CD4-positive, alpha-beta T cell (primary cell): ENCODE data around the gene CPM. TPM values are rescaled to one million over a fixed set of nuclear protein-coding genes. Genes with fewer than 3 reads are reported as not detected.

Experiments
- ATAC-seq: fragments of 200-7000 bp; cut with Tn5 transposase; one replicate; pipeline ENCODE4 v1.10.0; 2022; ENCODE audit warnings: mild to moderate bottlenecking; ENCODE audit not compliant: poor library complexity
- CTCF ChIA-PET: fragments of 350-600 bp; sonication (Branson Sonifier 250); formaldehyde crosslinking; loops from one replicate; lab custom pipeline; 2021; ENCODE audit warnings: antibody characterized with exemption, inconsistent platforms; lab: Charles Lee
- POLR2A ChIA-PET: fragments of 350-600 bp; sonication (Branson Sonifier 250); formaldehyde crosslinking; loops from one replicate; lab custom pipeline; 2021; ENCODE audit warnings: antibody characterized with exemption, inconsistent platforms; lab: Charles Lee
- DNase-seq, 14 experiments: peaks; one replicate each; pipeline ENCODE4 v3.0.0-alpha.2; 2013 to 2020; ENCODE audit warnings: mixed read lengths in 2 of 14
- H3K27ac ChIP-seq, 2 donors: one replicate each; pipeline versions ENCODE4 v1.5.1 to v1.7.0; 2013; ENCODE audit warnings: low read length in 2 of 2, low read depth in 1 of 2, mild to moderate bottlenecking in 1 of 2
- H3K27me3 ChIP-seq, 2 experiments: 1 replicate in 1 of 2; 2 replicates in 1 of 2; pipeline versions ENCODE4 v1.6.1 to v1.7.0; 2013; ENCODE audit warnings: low read length in 2 of 2, control low read depth in 1 of 2, mild to moderate bottlenecking in 1 of 2, moderate library complexity in 1 of 2; ENCODE audit not compliant: insufficient read depth in 2 of 2, control insufficient read depth in 1 of 2
- H3K36me3 ChIP-seq: one replicate; pipeline ENCODE4 v1.6.1; 2013; ENCODE audit warnings: low read length, control low read depth; ENCODE audit not compliant: insufficient read depth
- H3K4me1 ChIP-seq: one replicate; pipeline ENCODE4 v1.6.1; 2013; ENCODE audit warnings: low read length, control low read depth; ENCODE audit not compliant: insufficient read depth
- H3K4me3 ChIP-seq: one replicate; pipeline ENCODE4 v1.5.1; 2013; ENCODE audit warnings: mild to moderate bottlenecking, low read length, moderate library complexity
- H3K9me3 ChIP-seq, 2 experiments: 1 replicate in 1 of 2; 2 replicates in 1 of 2; pipeline versions ENCODE4 v1.6.1 to v1.7.0; 2013; ENCODE audit warnings: low read length in 2 of 2, mild to moderate bottlenecking in 2 of 2, control low read depth in 1 of 2, moderate library complexity in 1 of 2; ENCODE audit not compliant: control insufficient read depth in 1 of 2, insufficient read depth in 1 of 2
- H3K27ac Mint-ChIP-seq: one replicate; pipeline ENCODE4 v1.8.0; 2020; ENCODE audit warnings: mixed read lengths
- H3K27me3 Mint-ChIP-seq: one replicate; pipeline ENCODE4 v1.8.0; 2021; ENCODE audit warnings: mixed read lengths
- H3K36me3 Mint-ChIP-seq: one replicate; pipeline ENCODE4 v1.8.0; 2021; ENCODE audit warnings: low read depth, mixed read lengths
- H3K4me1 Mint-ChIP-seq: one replicate; pipeline ENCODE4 v1.8.0; 2021; ENCODE audit warnings: low read depth, mixed read lengths
- H3K4me3 Mint-ChIP-seq: one replicate; pipeline ENCODE4 v1.8.0; 2020; ENCODE audit warnings: mild to moderate bottlenecking, mixed read lengths
- H3K9me3 Mint-ChIP-seq: one replicate; pipeline ENCODE4 v1.8.0; 2020; ENCODE audit warnings: mixed read lengths
- intact Hi-C, 2 experiments: fragments of 100-400 bp; cut with DNase I in 1 of 2; cut with micrococcal nuclease in 1 of 2; formaldehyde crosslinking; loops; one replicate each; pipeline versions ENCODE4 v1.15.1 to v1.9.0; 2023 to 2025; cut with DNase I, micrococcal nuclease
- total RNA-seq, 174 experiments: library from RNA in 2 of 174; stranded (reverse) in 2 of 174; gene quantifications; one replicate each; pipeline ENCODE4 v1.2.3 and lab custom pipeline; 2021 to 2026
- TF ChIP-seq, protein P1 (sequence below): fragments of 200-600 bp; IDR thresholded peaks from one replicate; pipeline ENCODE4 v1.8.0; 2022; ENCODE audit warnings: antibody characterized with exemption, mild to moderate bottlenecking

The CPM gene
- total RNA-seq, 2 experiments from 2014 or later: 1.9 to 2.2 TPM

DNA sequence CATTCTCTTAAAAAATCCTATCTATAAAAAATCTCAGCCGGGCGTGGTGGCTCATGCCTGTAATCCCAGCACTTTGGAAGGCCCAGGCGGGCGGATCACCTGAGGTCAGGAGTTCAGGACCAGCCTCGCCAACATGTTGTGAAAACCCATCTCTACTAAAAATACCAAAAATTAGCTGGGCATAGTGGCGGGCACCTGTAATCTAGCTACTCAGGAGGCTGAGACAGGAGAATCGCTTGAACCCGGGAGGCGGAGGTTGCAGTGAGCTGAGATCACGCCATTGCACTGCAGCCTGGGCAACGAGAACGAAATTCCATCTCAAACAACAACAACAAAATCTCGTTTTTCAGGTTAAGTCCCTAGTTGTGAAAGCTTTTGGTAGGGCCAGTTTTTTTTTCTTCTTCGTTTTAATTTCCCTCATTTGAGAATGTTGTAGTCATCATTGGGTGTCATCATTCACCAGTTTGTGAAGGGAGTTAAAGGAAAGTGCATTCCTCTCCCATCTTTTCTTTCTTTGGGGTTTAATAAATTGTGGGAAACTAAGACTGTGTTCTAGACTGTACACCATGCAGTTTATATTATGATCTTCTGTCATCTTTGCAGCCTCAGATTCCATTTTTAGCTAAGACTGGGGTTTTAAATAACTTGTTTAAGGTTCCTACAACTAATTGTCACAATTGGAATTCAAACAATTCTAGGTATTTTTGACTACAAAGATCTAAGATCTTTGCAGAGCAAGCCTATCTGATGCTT is 101.0 kb downstream of the CPM start:
- no peaks in the 10 kb centered on the region for H3K27me3 Mint-ChIP-seq
- POLR2A ChIA-PET: interaction anchor here (0.6 to 2.3 kb wide), 2 partner anchors 24 to 339 kb away, joined by 3 to 16 read pairs; partner anchors contain the start of gene MDM2

DNA sequence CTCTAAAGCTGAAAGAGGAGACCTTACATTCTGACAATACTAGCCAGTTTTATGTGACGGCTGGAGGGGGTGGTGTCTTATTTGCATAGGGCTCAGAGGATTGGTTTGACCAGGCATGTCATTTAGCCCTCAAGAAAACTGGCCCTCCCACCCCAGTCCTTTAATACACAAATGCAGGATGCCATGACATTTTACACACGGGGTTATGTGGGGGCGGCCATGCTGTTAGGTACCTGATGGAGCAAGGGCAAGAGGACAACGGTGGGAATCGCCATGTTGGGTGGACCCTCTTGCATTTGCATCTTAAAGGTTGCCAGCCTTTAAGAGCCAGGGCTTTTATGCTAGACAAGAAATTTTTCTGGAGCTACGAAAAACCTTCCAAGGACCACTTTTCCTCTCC is 101.7 kb downstream of the CPM start:
- Histone ChIP-seq H3K4me3 (no peak overlapping the region), H3K9me3 (no peaks in the 10 kb centered on the region), H3K27ac (no peak overlapping the region), H3K4me1 (no peaks in the 10 kb centered on the region), H3K36me3 (peaks cover 71% of the 10 kb centered on the region), H3K27me3 (no peaks in the 10 kb centered on the region)
- intact Hi-C loops: loop anchor here (10.0 kb wide), 2 partner anchors 244 to 424 kb away; no protein-coding TSS in a partner anchor
- ATAC-seq (no peak), DNase-seq (no peak)
- Mint-ChIP-seq H3K36me3 (peaks cover 75% of the 10 kb centered on the region), H3K4me3 (no peak overlapping the region), H3K9me3 (no peaks in the 10 kb centered on the region), H3K27ac (no peak overlapping the region), H3K4me1 (peaks cover 15% of the 10 kb centered on the region), H3K27me3 (no peaks in the 10 kb centered on the region)
- TF ChIP-seq, protein P1, sequence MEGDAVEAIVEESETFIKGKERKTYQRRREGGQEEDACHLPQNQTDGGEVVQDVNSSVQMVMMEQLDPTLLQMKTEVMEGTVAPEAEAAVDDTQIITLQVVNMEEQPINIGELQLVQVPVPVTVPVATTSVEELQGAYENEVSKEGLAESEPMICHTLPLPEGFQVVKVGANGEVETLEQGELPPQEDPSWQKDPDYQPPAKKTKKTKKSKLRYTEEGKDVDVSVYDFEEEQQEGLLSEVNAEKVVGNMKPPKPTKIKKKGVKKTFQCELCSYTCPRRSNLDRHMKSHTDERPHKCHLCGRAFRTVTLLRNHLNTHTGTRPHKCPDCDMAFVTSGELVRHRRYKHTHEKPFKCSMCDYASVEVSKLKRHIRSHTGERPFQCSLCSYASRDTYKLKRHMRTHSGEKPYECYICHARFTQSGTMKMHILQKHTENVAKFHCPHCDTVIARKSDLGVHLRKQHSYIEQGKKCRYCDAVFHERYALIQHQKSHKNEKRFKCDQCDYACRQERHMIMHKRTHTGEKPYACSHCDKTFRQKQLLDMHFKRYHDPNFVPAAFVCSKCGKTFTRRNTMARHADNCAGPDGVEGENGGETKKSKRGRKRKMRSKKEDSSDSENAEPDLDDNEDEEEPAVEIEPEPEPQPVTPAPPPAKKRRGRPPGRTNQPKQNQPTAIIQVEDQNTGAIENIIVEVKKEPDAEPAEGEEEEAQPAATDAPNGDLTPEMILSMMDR: no peak
- ChIA-PET POLR2A (interaction anchor here (1.2 to 2.3 kb wide), 2 partner anchors 13 to 23 kb away, joined by 5 to 16 read pairs; partner anchors contain the start of gene MDM2), CTCF (interaction anchor here (1.6 to 2.9 kb wide), 3 partner anchors 12 to 24 kb away, joined by 11 to 20 read pairs (median 18); partner anchors contain the start of gene MDM2)

More for the DNA sequence above, 101.0 kb downstream of the CPM start:
- no peak for DNase-seq
- Histone ChIP-seq H3K4me3 (no peak overlapping the region), H3K27ac (no peak overlapping the region), H3K4me1 (no peaks in the 10 kb centered on the region), H3K27me3 (no peaks in the 10 kb centered on the region), H3K9me3 (no peaks in the 10 kb centered on the region), H3K36me3 (peaks cover 73% of the 10 kb centered on the region)
- no peak overlapping the region for H3K27ac Mint-ChIP-seq
- no peak for ATAC-seq
- peaks cover 76% of the 10 kb centered on the region for H3K36me3 Mint-ChIP-seq
- TF ChIP-seq, protein P1: no peak
- H3K4me1 Mint-ChIP-seq: peaks cover 15% of the 10 kb centered on the region
- intact Hi-C loops: loop anchor here (10.0 kb wide), 2 partner anchors 243 to 423 kb away; no protein-coding TSS in a partner anchor
- no peaks in the 10 kb centered on the region for H3K9me3 Mint-ChIP-seq
- CTCF ChIA-PET: interaction anchor here (1.6 to 2.9 kb wide), 2 partner anchors 11 to 19 kb away, joined by 11 to 18 read pairs; no protein-coding TSS in a partner anchor
- H3K4me3 Mint-ChIP-seq: no peak overlapping the region

DNA sequence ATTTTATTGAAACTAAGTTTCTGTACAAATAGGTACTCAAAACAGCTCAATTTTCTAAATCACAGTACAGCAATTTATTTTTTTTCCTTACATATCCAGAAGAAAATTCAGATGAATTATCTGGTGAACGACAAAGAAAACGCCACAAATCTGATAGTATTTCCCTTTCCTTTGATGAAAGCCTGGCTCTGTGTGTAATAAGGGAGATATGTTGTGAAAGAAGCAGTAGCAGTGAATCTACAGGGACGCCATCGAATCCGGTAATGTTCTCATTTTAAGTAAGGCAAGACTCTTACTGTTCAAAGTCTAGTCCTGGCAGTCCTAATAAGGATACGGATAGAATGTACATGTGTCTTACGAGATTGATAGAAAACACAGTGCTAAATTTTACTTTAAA is 104.3 kb downstream of the CPM start:
- no peak overlapping the region for H3K4me3 Mint-ChIP-seq
- DNase-seq: no peak
- ChIA-PET POLR2A (no interaction called here), CTCF (interaction anchor here (1.0 kb wide), 1 partner anchor 21 kb away, joined by 3 read pairs; the partner anchor contains the start of gene MDM2)
- H3K4me3 ChIP-seq: no peak overlapping the region
- H3K27ac Mint-ChIP-seq: no peak overlapping the region
- H3K36me3 ChIP-seq: peaks cover 74% of the 10 kb centered on the region
- H3K9me3 ChIP-seq: no peaks in the 10 kb centered on the region
- peaks cover 77% of the 10 kb centered on the region for H3K36me3 Mint-ChIP-seq
- TF ChIP-seq, protein P1: no peak
- intact Hi-C loops: loop anchor here (2.0 to 10.0 kb wide), 2 partner anchors 20 to 1406 kb away; partner anchors contain the start of gene MDM2 (in 1 of the 2)
- H3K27me3 Mint-ChIP-seq: no peaks in the 10 kb centered on the region
- peaks cover 7% of the 10 kb centered on the region for H3K4me1 Mint-ChIP-seq
- H3K27me3 ChIP-seq: no peaks in the 10 kb centered on the region
- H3K9me3 Mint-ChIP-seq: no peaks in the 10 kb centered on the region
- no peak for ATAC-seq
- H3K4me1 ChIP-seq: no peaks in the 10 kb centered on the region
- H3K27ac ChIP-seq: no peak overlapping the region
